ENCODE measurements around the gene SMAD1. TPM values are rescaled to one million over a fixed set of nuclear protein-coding genes. Genes with fewer than 3 reads are reported as not detected.

Gene SMAD1
- total RNA-seq, 1 donor: 30.4 TPM

- H3K27ac ChIP-seq (ENCODE audit: low read depth, low read length): no peak overlapping the region
- H4K20me1 ChIP-seq (ENCODE audit: insufficient read depth, low read length): no peaks in the 10 kb centered on the region
- no peak overlapping the region for H2AFZ ChIP-seq (ENCODE audit: low read length)
- no peak overlapping the region for H3K4me2 ChIP-seq (ENCODE audit: insufficient read depth, low read length)
- H3K79me2 ChIP-seq (ENCODE audit: insufficient read depth, low read length): no peaks in the 10 kb centered on the region
- no peaks in the 10 kb centered on the region for H3K27me3 ChIP-seq (ENCODE audit: insufficient read depth, low read length)
- TF ChIP-seq, protein P1, sequence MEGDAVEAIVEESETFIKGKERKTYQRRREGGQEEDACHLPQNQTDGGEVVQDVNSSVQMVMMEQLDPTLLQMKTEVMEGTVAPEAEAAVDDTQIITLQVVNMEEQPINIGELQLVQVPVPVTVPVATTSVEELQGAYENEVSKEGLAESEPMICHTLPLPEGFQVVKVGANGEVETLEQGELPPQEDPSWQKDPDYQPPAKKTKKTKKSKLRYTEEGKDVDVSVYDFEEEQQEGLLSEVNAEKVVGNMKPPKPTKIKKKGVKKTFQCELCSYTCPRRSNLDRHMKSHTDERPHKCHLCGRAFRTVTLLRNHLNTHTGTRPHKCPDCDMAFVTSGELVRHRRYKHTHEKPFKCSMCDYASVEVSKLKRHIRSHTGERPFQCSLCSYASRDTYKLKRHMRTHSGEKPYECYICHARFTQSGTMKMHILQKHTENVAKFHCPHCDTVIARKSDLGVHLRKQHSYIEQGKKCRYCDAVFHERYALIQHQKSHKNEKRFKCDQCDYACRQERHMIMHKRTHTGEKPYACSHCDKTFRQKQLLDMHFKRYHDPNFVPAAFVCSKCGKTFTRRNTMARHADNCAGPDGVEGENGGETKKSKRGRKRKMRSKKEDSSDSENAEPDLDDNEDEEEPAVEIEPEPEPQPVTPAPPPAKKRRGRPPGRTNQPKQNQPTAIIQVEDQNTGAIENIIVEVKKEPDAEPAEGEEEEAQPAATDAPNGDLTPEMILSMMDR (IDR thresholded peaks at IDR 0.05; ENCODE audit: extremely low read depth, low read depth, low read length): peak; percentile 95
- no peaks in the 10 kb centered on the region for H3K9me3 ChIP-seq (ENCODE audit: low read depth, low read length)
- H3K4me3 ChIP-seq (ENCODE audit: insufficient read depth, low read length): no peak overlapping the region
- peaks cover 6% of the 10 kb centered on the region for H3K36me3 ChIP-seq (ENCODE audit: insufficient read depth, low read length)
- DNase-seq (ENCODE audit: insufficient read length, low spot score, missing footprints): peak; percentile 80
- peaks cover 2% of the 10 kb centered on the region for H3K4me1 ChIP-seq (ENCODE audit: insufficient read depth, low read length)
Measured at GRCh38 chr4:145557720-145558119, 76.1 kb downstream of the SMAD1 start.

- DNase-seq (ENCODE audit: insufficient read length, low spot score, missing footprints): no peak
- H3K27ac ChIP-seq (ENCODE audit: low read depth, low read length): no peak overlapping the region
Measured at GRCh38 chr4:145563293-145563985, 81.8 kb downstream of the SMAD1 start.

GRCh38 chr4:145564540-145564939, 82.9 kb downstream of the SMAD1 start:
- no peaks in the 10 kb centered on the region for H3K79me2 ChIP-seq (ENCODE audit: insufficient read depth, low read length)
- no peak overlapping the region for H3K4me3 ChIP-seq (ENCODE audit: insufficient read depth, low read length)
- H3K36me3 ChIP-seq (ENCODE audit: insufficient read depth, low read length): peaks cover 6% of the 10 kb centered on the region
- H3K9me3 ChIP-seq (ENCODE audit: low read depth, low read length): no peaks in the 10 kb centered on the region
- TF ChIP-seq, protein P1 (IDR thresholded peaks at IDR 0.05; ENCODE audit: extremely low read depth, low read depth, low read length): no peak
- H3K4me2 ChIP-seq (ENCODE audit: insufficient read depth, low read length): no peak overlapping the region
- no peak overlapping the region for H2AFZ ChIP-seq (ENCODE audit: low read length)
- H4K20me1 ChIP-seq (ENCODE audit: insufficient read depth, low read length): peaks cover 2% of the 10 kb centered on the region
- H3K27me3 ChIP-seq (ENCODE audit: insufficient read depth, low read length): no peaks in the 10 kb centered on the region
- no peak for DNase-seq (ENCODE audit: insufficient read length, low spot score, missing footprints)
- H3K4me1 ChIP-seq (ENCODE audit: insufficient read depth, low read length): peaks cover 6% of the 10 kb centered on the region
- H3K27ac ChIP-seq (ENCODE audit: low read depth, low read length): no peak overlapping the region

More at GRCh38 chr4:145563293-145563985, 81.8 kb downstream of the SMAD1 start:
- H3K79me2 ChIP-seq (ENCODE audit: insufficient read depth, low read length): no peaks in the 10 kb centered on the region
- H4K20me1 ChIP-seq (ENCODE audit: insufficient read depth, low read length): peaks cover 2% of the 10 kb centered on the region
- no peaks in the 10 kb centered on the region for H3K27me3 ChIP-seq (ENCODE audit: insufficient read depth, low read length)
- H3K4me2 ChIP-seq (ENCODE audit: insufficient read depth, low read length): no peak overlapping the region
- peaks cover 6% of the 10 kb centered on the region for H3K4me1 ChIP-seq (ENCODE audit: insufficient read depth, low read length)
- H3K4me3 ChIP-seq (ENCODE audit: insufficient read depth, low read length): no peak overlapping the region
- TF ChIP-seq, protein P1 (IDR thresholded peaks at IDR 0.05; ENCODE audit: extremely low read depth, low read depth, low read length): no peak
- H3K9me3 ChIP-seq (ENCODE audit: low read depth, low read length): no peaks in the 10 kb centered on the region
- no peak overlapping the region for H2AFZ ChIP-seq (ENCODE audit: low read length)
- H3K36me3 ChIP-seq (ENCODE audit: insufficient read depth, low read length): peaks cover 6% of the 10 kb centered on the region

DNA sequence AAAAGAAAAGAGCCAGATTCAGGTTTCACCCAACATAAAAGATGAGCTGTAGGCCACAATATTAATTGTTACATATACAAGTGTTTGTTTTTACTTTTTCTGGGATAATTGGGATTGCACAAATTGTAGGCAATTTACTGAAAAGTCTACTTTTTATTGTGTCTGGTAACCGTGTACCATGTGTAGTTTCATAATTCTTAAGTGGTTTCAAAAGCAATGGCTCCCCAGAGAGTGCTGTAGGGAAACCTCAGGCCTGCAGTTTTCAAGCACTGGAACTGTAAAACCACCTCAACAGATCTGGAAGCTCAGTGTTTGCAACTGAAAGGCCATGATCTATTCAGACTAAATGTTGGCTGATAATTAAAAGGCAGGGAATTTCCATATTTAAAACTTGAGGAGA, 83.7 kb downstream of the SMAD1 start:
- no peaks in the 10 kb centered on the region for H3K9me3 ChIP-seq (ENCODE audit: low read depth, low read length)
- H2AFZ ChIP-seq (ENCODE audit: low read length): no peak overlapping the region
- no peak overlapping the region for H3K4me2 ChIP-seq (ENCODE audit: insufficient read depth, low read length)
- no peak for DNase-seq (ENCODE audit: insufficient read length, low spot score, missing footprints)
- TF ChIP-seq, protein P1 (IDR thresholded peaks at IDR 0.05; ENCODE audit: extremely low read depth, low read depth, low read length): no peak
- H3K79me2 ChIP-seq (ENCODE audit: insufficient read depth, low read length): no peaks in the 10 kb centered on the region
- peaks cover 6% of the 10 kb centered on the region for H3K4me1 ChIP-seq (ENCODE audit: insufficient read depth, low read length)
- no peak overlapping the region for H3K4me3 ChIP-seq (ENCODE audit: insufficient read depth, low read length)
- H4K20me1 ChIP-seq (ENCODE audit: insufficient read depth, low read length): peaks cover 2% of the 10 kb centered on the region
- H3K27me3 ChIP-seq (ENCODE audit: insufficient read depth, low read length): no peaks in the 10 kb centered on the region
- no peaks in the 10 kb centered on the region for H3K36me3 ChIP-seq (ENCODE audit: insufficient read depth, low read length)
- H3K27ac ChIP-seq (ENCODE audit: low read depth, low read length): no peak overlapping the region

Measured in osteoblast (primary cell).